GM18505 (cell line): ENCODE data around the gene NSF.
"Not testable (repeated sequence)": the region's sequence is repeated elsewhere in the genome, so short reads cannot be mapped to it uniquely, and the experiment has no call there.

ENCODE experiments used
- ATAC-seq: cut with Tn5 transposase; IDR thresholded peaks from one replicate; pipeline ENCODE4 v1.9.1; 2021; ENCODE audit not compliant: unreplicated experiment

Gene NSF

DNA sequence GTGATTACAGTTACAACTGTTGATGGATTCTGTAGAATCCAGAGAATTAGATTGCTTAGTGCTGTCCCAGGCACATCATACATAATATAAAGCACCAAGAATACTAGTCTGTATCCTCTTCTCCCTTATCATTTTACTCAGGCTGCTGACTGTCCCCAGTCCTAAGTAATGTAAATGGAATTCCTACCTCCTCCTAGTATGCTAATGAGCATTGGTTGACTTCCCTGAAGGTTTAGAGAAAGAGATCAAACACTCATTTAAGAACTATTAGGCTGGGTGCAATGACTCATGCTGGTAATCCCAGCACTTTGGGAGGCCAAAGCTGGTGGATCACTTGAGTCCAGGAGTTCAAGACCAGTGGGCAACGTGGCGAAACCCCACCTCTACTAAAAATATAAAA lies 37.0 kb downstream of the NSF start:
- ATAC-seq, result not testable (repeated sequence)

- peak; percentile 48 for ATAC-seq
These were observed 38.4 kb downstream of the NSF start for GRCh38 chr17:46628753-46629436.

DNA sequence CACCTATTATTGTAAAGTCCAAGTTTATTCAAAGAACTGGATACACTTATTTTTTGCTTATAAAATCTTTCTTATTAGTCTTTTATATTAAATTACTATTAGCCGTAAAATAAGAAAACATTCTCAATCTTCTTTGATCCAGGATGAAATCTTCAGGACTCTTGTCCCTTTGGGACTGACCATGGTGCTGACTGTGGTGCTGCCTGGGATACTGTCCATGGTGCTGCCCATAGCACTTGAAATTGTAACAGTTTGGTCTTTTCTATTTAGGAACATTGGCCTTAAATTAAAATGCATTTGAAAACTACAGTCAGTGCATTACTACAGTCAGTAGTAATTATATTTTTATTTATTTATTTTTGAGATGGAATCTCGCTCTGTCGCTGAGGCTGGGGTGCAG lies 41.7 kb downstream of the NSF start:
- ATAC-seq, result not testable (repeated sequence)

- ATAC-seq, result not testable (repeated sequence)
These were observed 44.4 kb downstream of the NSF start for GRCh38 chr17:46634844-46635243.

DNA sequence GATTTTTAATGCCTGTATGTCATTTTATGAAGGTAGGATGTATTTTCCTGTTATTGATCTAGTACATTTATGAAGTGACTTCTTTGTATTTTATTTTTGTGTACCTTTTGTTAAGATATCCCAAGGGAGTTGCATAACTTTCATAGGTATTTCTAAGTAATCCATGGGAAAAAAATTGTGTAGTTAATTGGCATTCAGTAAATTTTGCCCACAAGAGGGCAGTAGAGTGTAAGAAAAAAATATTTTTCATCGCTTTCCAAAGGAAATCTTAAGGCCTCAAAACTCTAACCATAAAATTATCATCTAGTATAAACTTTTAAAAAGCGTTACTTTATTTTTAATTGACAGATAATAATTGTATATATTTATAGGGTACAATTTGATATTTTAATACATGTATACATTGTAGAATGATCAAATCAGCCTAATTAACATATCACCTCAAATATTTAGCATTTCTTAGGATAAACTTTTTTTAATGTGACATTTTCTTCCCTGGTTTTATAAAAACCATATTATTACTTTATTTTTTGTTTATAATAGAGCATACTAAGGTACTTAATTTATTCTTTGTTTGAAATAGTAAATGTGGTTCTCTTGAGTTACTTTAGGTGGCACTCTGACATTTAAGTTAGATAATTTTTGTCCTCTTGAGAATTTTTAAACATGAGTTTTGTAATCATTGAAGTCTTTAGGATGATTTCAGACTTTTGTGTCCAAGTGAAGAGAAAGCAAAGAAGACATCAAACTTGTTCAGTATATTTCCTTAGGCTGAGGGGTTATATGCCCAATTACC lies 51.6 kb downstream of the NSF start:
- ATAC-seq, result not testable (repeated sequence)

DNA sequence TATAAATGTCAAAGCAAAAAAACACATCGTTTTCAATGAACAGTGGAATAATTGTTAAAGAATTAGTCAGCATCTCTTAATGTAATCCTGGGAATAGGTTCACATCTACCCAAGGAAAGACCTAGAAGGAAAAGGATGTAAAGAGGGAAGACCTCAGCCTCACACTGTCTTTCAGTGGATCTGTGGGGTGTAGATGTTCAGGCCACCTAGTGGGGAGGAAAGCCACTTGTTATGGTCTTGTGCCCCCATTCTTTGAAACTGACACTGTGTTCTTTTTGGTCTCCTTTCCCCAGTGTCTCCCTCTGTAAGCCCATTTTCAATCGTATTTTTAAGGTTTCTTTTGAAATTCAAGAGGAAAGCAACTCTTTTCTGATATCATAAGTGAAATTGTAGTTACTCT lies 56.8 kb downstream of the NSF start:
- ATAC-seq, result not testable (repeated sequence)

- not testable (repeated sequence) for ATAC-seq
These were observed 57.3 kb downstream of the NSF start for GRCh38 chr17:46647688-46648278.

- ATAC-seq, result not testable (repeated sequence)
These were observed 58.8 kb downstream of the NSF start for GRCh38 chr17:46649246-46649645.

GRCh38 chr17:46652024-46652643 lies 61.7 kb downstream of the NSF start:
- ATAC-seq, result not testable (repeated sequence)

- ATAC-seq, result not testable (repeated sequence)
These were observed 67.8 kb downstream of the NSF start for GRCh38 chr17:46658235-46658634.

DNA sequence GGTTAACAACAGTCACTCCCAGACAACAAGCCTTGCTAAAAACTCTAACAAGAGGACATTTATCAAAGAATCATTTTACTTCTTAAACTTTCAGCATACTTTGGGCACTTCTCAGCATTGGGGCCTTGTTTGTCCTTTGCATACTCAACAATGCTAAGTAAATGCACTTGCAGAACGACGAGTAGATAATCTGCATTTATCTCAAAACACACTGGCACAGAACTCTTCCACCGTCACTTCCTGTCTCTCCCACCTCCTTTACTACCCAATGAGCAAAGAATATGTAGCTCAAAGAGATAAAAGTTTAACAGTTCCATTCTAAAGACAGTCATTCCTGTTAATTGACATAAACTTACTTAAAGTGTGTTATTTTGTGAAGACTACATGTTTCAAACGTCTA lies 69.2 kb downstream of the NSF start:
- ATAC-seq, result not testable (repeated sequence)

DNA sequence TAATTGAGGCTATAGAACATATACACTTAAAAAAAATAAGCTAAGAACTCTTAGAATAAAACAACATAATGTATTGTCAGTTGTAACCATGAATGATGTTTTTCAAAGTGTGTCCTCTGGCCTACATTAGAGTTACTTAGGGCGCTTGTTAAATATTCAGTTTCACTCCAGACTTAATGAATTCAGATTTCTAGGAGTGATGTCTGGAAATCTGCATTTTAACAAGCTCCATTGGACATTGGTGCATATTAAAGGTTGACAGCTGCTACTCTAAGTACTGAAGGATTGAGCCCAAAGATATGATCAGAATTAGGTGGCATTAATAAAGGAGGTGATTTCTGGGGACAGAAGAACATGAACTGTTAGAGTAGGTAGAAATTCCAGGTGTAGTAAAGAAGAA lies 72.7 kb downstream of the NSF start:
- not testable (repeated sequence) for ATAC-seq

- not testable (repeated sequence) for ATAC-seq
These were observed 73.1 kb downstream of the NSF start for GRCh38 chr17:46663552-46663951.

GRCh38 chr17:46665969-46666368 lies 75.5 kb downstream of the NSF start:
- ATAC-seq, result not testable (repeated sequence)

- ATAC-seq, result not testable (repeated sequence)
These were observed 80.3 kb downstream of the NSF start for GRCh38 chr17:46670789-46671188.

- not testable (repeated sequence) for ATAC-seq
These were observed 82.3 kb downstream of the NSF start for GRCh38 chr17:46672777-46673176.

GRCh38 chr17:46677819-46678218 lies 87.3 kb downstream of the NSF start:
- ATAC-seq, result not testable (repeated sequence)

DNA sequence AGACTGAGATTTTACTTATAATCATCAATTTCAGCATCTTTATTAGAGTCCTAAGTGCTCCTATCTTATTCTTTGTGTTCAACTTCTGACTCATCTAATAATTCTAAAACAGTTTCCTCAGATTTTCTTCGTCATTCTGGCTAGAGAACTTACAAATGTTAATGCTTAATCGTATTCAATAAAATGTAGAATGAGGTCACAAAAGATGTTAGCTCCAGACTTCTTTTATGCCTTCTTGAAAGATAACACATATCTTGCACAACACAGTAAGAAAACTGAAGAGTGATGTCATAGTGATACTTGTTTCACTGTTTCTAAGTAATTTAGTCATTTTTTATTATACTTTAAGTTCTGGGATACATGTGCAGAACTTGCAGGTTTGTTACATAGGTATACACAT lies 93.2 kb downstream of the NSF start:
- ATAC-seq, result not testable (repeated sequence)

DNA sequence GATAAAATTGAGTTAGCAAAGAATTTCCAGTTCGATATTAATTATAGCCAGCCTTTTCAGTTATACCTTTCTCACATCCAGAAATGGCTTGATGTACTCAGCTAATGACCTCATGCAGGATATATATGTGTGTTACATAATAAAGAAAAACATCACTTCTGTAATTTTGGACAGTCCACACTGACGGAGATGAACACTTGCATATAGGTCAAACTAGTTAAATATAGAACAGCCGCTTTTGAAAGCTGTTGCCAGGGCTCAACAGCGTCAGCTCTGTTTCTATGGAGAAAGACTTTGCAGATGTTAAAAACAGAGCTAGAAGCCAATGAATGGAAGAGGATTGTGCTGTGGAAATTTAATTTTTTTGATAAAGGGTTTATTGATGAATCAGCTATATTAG lies 94.8 kb downstream of the NSF start:
- ATAC-seq, result not testable (repeated sequence)

- not testable (repeated sequence) for ATAC-seq
These were observed 101.7 kb downstream of the NSF start for GRCh38 chr17:46692196-46692595.

DNA sequence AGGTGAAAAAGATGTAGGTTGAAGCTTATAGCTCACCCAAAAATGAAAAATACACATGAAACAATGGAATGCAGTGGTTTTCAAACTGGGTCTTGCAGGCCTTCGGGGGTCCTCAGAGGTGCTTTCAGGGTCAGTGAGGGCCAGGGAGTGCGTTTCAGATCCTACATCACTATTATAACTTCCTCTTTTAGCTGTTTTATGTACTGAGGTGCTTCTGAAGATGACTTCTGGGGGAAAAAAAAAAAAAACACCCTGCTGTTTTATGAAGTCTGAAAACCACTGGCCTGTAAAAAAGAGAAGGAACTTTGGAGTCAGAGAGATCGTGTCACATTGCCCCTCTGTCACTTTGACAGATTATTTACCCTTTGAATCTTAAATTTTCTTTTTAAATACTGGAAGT lies 102.8 kb downstream of the NSF start:
- not testable (repeated sequence) for ATAC-seq
